ENCODE measurements around the gene HYAL2.
A peak's percentile ranks its signal among the peaks of the same experiment; 100 is the strongest.
"Not testable (repeated sequence)": the region's sequence is repeated elsewhere in the genome, so short reads cannot be mapped to it uniquely, and the experiment has no call there.

The HYAL2 gene

GRCh38 chr3:50286322-50287227 lies 36.0 kb downstream of the HYAL2 start:
- no peak for DNase-seq

- DNase-seq, result not testable (repeated sequence)
Measured at GRCh38 chr3:50284121-50284520, 38.4 kb downstream of the HYAL2 start.

- no peak for DNase-seq
Measured at GRCh38 chr3:50279255-50280016, 43.1 kb downstream of the HYAL2 start.

GRCh38 chr3:50278880-50279224 lies 43.7 kb downstream of the HYAL2 start, which contains the start of gene LSMEM2:
TSS of gene LSMEM2 (plus strand) at chr3:50279087. CDS start at chr3:50279114, 27 bp downstream.
- no peak for DNase-seq

GRCh38 chr3:50278123-50278879 lies 44.2 kb downstream of the HYAL2 start:
- DNase-seq, result no peak

- no peak for DNase-seq
Measured at GRCh38 chr3:50276762-50277101, 45.8 kb downstream of the HYAL2 start.

GRCh38 chr3:50275996-50276761 lies 46.4 kb downstream of the HYAL2 start:
- DNase-seq, result no peak

GRCh38 chr3:50275141-50275995 lies 47.2 kb downstream of the HYAL2 start:
- DNase-seq, result no peak

- no peak for DNase-seq
Measured at GRCh38 chr3:50274371-50275104, 48.0 kb downstream of the HYAL2 start.

GRCh38 chr3:50273689-50274065 lies 48.9 kb downstream of the HYAL2 start:
- DNase-seq, result no peak

GRCh38 chr3:50272911-50273688 lies 49.4 kb downstream of the HYAL2 start:
- DNase-seq, result peak; percentile 63

GRCh38 chr3:50272538-50272910 lies 50.0 kb downstream of the HYAL2 start:
- DNase-seq, result not testable (repeated sequence)

- no peak for DNase-seq
Measured at GRCh38 chr3:50271314-50271936, 51.1 kb downstream of the HYAL2 start.

- DNase-seq, result no peak
Measured at GRCh38 chr3:50270422-50271224, 51.9 kb downstream of the HYAL2 start.

- DNase-seq, result no peak
Measured at GRCh38 chr3:50269977-50270413, 52.5 kb downstream of the HYAL2 start.

GRCh38 chr3:50269460-50269859 lies 53.1 kb downstream of the HYAL2 start:
- no peak for DNase-seq

- no peak for DNase-seq
Measured at GRCh38 chr3:50268703-50269451, 53.7 kb downstream of the HYAL2 start, which contains the start of gene SEMA3B. TSS of gene SEMA3B (plus strand) at chr3:50269147. CDS start at chr3:50269241, 94 bp downstream.

- no peak for DNase-seq
Measured at GRCh38 chr3:50268276-50268675, 54.3 kb downstream of the HYAL2 start.
